GM19455 (cell line): ENCODE measurements around the gene CUL3.
"Not testable (repeated sequence)": the region's sequence is repeated elsewhere in the genome, so short reads cannot be mapped to it uniquely, and the experiment has no call there.

Source experiments
- ATAC-seq: cut with Tn5 transposase; IDR thresholded peaks from one replicate; pipeline ENCODE4 v1.9.1; 2021; ENCODE audit not compliant: unreplicated experiment

Gene CUL3

DNA sequence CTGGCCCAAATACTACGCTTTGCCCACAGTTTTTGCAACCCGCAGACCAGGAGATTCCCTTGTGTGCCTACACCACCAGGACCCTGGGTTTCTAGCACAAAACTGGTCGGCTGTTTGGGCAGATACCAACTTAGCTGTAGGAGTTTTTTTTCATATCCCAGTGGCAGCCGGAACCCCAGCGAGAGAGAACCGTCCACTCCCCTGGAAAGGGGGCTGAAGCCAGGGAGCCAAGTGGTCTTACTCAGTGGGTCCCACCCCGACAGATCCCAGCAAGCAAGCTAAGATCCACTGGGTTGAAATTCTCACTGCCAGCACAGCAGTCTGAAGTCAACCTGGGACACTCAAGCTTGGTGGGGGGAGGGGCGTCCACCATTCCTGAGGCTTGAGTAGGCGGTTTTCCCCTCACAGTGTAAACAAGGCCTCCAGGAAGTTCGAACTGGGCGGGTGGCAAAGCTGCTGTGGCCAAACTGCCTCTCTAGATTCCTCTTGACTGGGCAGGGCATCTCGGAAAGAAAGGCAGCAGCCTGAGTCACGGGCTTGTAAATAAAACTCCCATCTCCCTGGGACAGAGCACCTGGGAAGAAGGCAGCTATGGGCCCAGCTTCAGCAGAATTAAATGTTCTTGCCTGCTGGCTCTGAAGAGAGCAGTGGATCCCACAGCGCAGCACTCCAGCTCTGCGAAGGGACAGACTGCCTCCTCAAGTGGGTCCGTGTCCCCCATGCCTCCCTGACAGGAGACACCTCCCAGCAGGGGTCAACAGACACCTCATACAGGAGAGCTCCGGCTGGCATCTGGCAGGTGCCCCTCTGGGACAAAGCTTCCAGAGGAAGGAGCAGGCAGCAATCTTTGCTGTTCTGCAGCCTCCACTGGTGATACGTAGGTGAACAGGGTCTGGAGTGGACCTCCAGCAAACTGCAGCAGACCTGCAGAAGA lies 99.8 kb downstream of the CUL3 start:
- not testable (repeated sequence) for ATAC-seq

- no peak for ATAC-seq
Measured at GRCh38 chr2:224479826-224480225, 105.3 kb downstream of the CUL3 start.

DNA sequence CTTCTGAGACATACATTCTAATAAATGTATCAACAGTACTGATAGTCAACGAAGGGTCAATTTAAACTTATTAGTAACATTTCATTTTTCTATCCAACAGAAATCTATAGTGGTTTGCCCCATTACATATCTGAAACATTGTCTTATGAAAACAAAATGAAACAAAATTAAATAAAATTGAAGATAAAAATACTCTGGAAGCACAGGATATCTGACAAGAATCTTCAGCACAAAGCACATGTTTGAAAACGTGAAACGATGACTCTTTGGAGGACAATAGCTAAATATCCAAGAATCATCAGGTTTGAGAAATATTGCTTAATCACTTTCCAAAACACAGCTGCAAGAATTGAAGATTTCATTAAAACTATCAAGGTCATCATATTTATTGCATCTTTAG lies 112.3 kb downstream of the CUL3 start:
- no peak for ATAC-seq

DNA sequence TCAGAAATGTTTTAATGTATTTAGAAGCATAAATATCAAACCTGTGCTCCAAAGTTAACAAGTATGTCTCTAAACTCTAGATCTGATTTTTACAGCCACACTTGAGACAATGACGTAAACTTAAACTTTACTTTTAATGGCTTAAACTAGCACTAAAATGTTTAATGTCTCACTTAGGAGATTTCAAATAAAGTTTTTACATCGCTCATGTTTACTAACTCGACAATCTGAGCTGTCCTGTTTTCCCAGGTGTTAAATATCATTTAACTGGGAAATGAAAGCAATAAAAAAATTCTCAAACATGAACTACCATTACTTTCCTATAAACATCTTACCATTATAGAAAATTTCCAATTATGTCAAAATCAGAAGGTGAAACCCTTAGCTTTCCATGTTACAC lies 113.0 kb downstream of the CUL3 start:
- ATAC-seq, result no peak

- ATAC-seq, result no peak
Measured at GRCh38 chr2:224469374-224469964, 115.7 kb downstream of the CUL3 start.

GRCh38 chr2:224466304-224466895 lies 118.8 kb downstream of the CUL3 start:
- ATAC-seq, result no peak

DNA sequence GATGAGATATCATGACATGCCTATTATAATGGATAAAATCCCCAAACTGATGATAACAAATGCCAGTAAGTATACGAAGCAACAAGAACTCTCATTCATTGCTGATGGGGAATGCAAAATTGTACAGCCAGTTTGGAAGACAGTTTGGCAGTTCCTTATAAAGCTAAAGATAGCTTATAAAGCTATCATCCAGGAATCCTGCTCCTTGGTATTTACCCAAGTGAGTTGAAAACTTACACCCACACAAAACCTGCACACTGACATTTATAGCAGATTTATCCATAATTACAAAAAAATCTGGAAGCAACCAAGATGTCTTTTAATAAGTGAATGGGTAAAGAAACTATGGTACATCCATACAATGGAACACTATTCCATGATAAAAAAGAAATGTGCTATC lies 123.8 kb downstream of the CUL3 start:
- no peak for ATAC-seq

DNA sequence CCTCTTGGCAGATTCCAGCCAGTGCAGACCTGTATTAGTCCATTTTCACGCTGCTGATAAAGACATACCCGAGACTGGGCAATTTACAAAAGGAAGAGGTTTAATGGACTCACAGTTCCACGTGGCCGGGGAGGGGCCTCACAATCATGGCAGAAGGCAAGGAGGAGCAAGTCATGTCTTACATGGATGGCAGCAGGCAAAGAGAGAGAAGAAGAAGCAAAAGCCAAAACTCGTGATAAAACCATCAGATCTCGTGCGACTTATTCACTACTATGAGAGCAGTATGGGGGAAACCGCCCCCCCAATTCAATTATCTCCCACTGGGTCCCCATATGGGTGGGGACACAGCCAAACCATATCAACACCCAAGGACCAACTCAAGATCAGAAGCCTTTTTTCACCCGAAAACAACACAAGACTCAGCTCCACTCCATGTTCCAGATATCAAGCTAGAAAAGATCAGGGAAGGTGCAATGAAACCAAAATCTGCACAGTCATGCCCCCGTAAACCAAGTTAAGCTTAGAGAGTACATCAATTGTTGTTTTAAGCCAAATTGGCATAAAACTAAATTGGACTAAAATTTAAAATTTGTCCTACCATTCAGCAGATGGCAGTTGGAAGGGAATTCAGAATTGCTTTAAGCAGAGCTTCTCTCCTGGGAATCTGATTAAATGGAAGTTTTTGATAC lies 127.6 kb downstream of the CUL3 start:
- ATAC-seq, result no peak

DNA sequence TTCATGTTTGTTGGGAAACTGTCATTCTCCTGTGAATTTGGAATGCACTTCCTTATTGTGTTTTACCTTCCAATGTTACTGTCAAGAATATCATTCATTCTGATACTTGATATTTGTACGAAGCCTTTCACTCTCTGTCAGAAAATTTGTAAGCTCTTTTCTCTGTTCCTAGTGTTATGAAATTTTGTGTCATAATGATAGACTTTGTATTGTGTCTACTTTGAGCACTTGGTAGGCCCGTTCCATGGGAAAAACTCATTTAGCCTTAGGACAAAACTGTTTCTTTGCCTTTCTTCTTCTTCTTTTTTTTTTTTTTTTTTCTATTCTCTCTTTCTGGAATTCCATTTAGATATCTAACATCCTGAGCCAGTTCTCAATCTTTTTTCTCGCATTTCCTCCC lies 131.3 kb downstream of the CUL3 start:
- ATAC-seq, result no peak

GRCh38 chr2:224449212-224450147 lies 135.7 kb downstream of the CUL3 start:
- no peak for ATAC-seq

GRCh38 chr2:224448236-224448635 lies 136.9 kb downstream of the CUL3 start:
- ATAC-seq, result no peak

- ATAC-seq, result no peak
Measured at GRCh38 chr2:224444783-224445182, 140.4 kb downstream of the CUL3 start.

DNA sequence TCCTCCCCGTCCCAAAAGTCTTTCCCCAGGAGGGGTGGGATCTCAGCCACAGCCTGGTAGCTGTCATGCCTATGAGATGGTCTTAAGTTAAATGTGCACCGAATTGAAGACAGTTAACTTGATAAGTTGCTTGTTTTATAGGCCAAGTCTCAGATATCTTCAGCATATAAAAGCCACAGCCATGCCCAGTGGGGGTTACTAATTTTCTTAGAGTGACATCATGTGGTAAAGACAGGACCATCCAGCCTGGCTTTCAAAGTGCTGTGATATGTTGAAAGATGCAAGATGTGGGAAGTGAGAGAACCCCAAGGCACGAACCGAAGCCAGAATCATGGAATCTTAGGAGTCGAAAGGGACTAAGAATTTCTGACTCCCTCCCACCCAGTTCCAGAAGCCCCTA lies 141.1 kb downstream of the CUL3 start:
- ATAC-seq, result no peak

DNA sequence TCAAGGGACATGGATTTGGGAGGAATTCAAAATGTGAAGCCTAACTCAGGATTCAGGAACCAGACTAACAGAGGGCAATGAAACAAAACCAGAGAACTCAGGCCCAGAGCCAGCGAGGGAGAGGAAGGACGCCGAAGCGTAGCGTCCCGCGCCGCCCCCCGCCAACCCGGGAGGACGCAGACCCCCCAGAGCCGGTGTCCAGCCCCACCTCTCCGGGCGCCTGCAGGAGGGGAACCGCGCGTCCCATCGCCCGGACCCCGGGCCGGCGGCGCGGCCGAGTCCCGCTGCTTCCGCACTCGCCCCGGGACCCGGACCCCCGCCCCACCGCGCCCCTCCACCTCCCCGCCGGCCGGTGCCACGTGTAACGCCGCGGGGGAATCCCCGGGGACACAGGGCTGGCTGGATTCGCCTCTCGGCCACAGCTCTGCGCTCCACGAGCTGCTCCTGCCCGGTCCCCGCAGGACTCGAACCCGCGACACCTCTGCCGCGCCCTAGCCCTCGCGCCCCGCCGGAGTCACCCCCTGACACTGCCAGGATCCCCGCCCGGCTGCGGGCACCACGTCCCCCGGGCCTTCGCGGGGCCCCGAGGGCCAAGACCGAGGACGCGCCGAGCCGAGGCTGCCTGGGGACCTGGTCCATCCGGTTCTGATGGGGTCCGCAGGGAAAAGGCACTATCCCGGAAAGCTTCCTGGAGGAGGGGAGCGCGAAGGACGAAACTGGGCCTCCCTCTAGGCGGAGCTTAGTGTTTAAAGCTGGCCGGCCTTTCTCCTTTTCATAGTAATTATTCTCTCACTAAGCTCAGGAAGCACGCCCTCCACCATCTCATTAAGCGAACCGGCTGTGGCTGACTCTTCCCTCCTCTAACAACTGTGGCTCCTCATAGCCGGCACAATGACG lies 142.8 kb downstream of the CUL3 start:
- no peak for ATAC-seq

DNA sequence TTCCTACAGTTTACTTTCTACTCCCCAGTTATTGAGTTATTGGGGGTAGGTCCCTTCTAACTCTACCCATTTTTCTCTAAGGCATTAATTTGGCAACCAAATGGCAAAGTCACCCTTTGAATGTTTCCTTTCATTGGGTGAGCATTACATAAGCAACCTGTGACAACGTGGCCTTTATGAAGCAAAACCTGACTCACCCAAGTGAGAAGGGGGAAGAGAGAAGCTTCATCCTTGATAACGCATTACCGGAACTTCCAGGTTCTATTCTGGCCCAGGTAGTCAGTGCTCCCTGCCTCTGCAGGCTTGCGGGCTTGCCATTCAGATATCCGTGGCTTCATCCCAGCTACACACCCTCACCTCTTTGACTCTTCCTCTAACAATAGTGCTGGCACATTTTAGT lies 144.2 kb downstream of the CUL3 start:
- no peak for ATAC-seq

DNA sequence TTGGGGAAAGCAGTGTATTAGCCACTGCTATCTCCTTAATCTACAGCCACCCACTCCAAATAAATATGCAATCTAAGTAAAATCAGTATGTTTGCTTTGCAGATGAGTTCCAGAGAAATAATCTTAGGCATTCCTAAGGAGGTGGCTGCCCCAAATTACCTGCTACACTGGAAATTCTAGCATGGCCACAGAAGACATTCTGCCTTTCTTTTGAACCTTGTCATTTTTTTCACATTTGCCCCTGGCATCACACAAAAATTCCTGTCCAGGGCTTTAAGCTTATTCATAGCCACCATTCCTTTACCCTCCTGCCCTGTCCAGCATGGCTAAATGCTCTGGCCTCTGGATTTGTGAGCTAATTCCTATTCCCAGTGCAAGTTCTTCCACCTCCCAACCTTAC lies 146.4 kb downstream of the CUL3 start:
- no peak for ATAC-seq

DNA sequence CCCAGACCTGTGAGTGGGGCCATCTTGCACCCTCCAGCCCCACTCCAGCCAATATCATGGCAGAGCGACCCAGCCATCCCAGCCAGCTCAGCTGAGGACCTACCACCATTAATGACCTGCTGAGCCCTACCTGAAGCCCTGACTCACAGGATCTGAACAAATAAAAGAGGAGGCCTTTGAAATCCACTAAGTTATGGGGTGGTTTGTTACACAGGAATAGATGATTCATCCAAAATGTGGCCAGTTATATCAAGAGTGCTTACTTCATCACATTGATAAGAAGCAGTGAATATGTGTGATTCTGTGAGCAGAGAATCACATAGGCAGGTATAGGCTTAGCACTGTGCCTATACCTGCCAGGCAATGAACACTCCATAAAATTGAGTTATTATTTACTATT lies 148.5 kb downstream of the CUL3 start:
- no peak for ATAC-seq

- no peak for ATAC-seq
Measured at GRCh38 chr2:224434618-224435017, 150.5 kb downstream of the CUL3 start.

GRCh38 chr2:224433442-224433841 lies 151.7 kb downstream of the CUL3 start:
- ATAC-seq, result no peak
